Esophagus muscularis mucosa (tissue), 4 donors: ENCODE results near the gene ACSM3. TPM values are rescaled to one million over a fixed set of nuclear protein-coding genes. Genes with fewer than 3 reads are reported as not detected.

Source experiments
- DNase-seq: peaks from one replicate; pipeline ENCODE4 v3.0.0-alpha.2; 2017; ENCODE audit errors: extremely low spot score
- H3K27ac ChIP-seq, 4 donors: fragments of 200-600 bp; sonication (generic); replicated peaks in 1 of 4; 1 replicate in 3 of 4; 2 replicates in 1 of 4; pipeline ENCODE4 v1.5.1; 2016 to 2019; ENCODE audit warnings: mild to moderate bottlenecking in 1 of 4
- H3K27me3 ChIP-seq, 4 donors: fragments of 200-600 bp; sonication (generic); one replicate each; pipeline versions ENCODE4 v1.5.1 to v1.6.0; 2016 to 2019
- H3K36me3 ChIP-seq, 4 donors: fragments of 200-600 bp; sonication (generic); one replicate each; pipeline ENCODE4 v1.5.1; 2016 to 2019
- H3K4me1 ChIP-seq, 4 donors: fragments of 200-600 bp; sonication (generic); one replicate each; pipeline ENCODE4 v1.5.1; 2016 to 2019
- H3K4me3 ChIP-seq, 4 donors: fragments of 200-600 bp; sonication (generic); 1 replicate in 2 of 4; 2 replicates in 2 of 4; pipeline ENCODE4 v1.5.1; 2016 to 2019; ENCODE audit warnings: mild to moderate bottlenecking in 4 of 4, moderate library complexity in 1 of 4
- H3K9me3 ChIP-seq, 4 donors: fragments of 200-600 bp; sonication (generic); 1 replicate in 3 of 4; 2 replicates in 1 of 4; pipeline ENCODE4 v1.5.1; 2016 to 2019
- CTCF ChIP-seq, 3 experiments: fragments of 200-600 bp in 2 of 3; fragments of 450-650 bp in 1 of 3; sonication (generic) in 2 of 3; IDR thresholded peaks; one replicate each; pipeline ENCODE4 v1.5.1; 2017 to 2019; ENCODE audit warnings: antibody characterized with exemption in 3 of 3, mild to moderate bottlenecking in 2 of 3, moderate library complexity in 1 of 3
- EP300 ChIP-seq: sonication (generic); formaldehyde crosslinking; IDR thresholded peaks from one replicate; pipeline ENCODE4 v1.6.1; 2017; ENCODE audit warnings: antibody characterized with exemption
- POLR2A ChIP-seq: fragments of 450-650 bp; IDR thresholded peaks from one replicate; pipeline ENCODE4 v1.6.1; 2017; ENCODE audit warnings: antibody characterized with exemption, moderate library complexity, mild to moderate bottlenecking, low read depth
- POLR2AphosphoS5 ChIP-seq, 2 donors: sonication (generic); formaldehyde crosslinking; IDR thresholded peaks; one replicate each; pipeline ENCODE4 v1.6.1; 2017; ENCODE audit warnings: antibody characterized with exemption in 2 of 2
- WGBS: methylation state at CpG from one replicate; pipeline ENCODE4 v1.1.5; 2018; 5-methylcytosine and 5-hydroxymethylcytosine counted together
- intact Hi-C: fragments of 100-400 bp; cut with DNase I; formaldehyde crosslinking; loops from one replicate; pipeline ENCODE4 v1.15.1; 2023
- total RNA-seq, 4 donors: library from RNA; depleted of rRNA; stranded (reverse); fragments of >200 nt; gene quantifications; one replicate each; pipeline versions ENCODE4 v1.1.0 to v1.2.1, GENCODE V29; 2016

ACSM3 gene
- total RNA-seq, 4 donors from 2014 or later, result 4.3 to 11.0 (median 5.9) TPM

DNA sequence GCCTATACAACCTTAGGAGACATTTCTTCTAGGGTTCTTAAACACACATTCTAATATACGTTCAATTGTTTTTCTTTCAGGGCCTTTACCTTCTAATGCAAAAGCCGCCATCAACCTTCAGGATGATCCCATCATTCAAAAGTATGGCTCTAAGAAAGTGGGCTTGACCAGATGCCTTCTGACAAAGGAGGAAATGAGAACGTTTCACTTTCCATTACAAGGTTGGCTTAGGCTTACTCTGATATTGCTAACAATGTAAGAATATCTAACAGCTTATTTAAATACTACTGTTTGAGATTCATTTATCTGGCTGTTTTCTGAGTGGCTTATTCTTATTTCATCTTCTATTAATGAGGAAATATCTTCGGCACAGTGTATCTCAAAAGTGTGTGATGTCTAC is 57.9 kb downstream of the ACSM3 start:
- no peaks in the 10 kb centered on the region for H3K4me1 ChIP-seq
- H3K27ac ChIP-seq, result no peak overlapping the region
- peaks cover 0 to 22% (median 0%) of the 10 kb centered on the region in 4 donors for H3K36me3 ChIP-seq
- WGBS, result 88% methylated on average over 4 of the region's 4 CpGs
- no peaks in the 10 kb centered on the region for H3K9me3 ChIP-seq
- intact Hi-C loops, result no loop called here
- TF ChIP-seq POLR2A, result no peak
- TF ChIP-seq CTCF (IDR thresholded peaks at IDR 0.05), result no peak
- TF ChIP-seq POLR2AphosphoS5 (IDR thresholded peaks at IDR 0.05), result no peak
- TF ChIP-seq EP300, result no peak
- H3K4me3 ChIP-seq, result no peak overlapping the region
- DNase-seq, result no peak
- no peaks in the 10 kb centered on the region for H3K27me3 ChIP-seq

GRCh38 chr16:20822521-20823325 is 58.9 kb downstream of the ACSM3 start:
- intact Hi-C loops, result no loop called here
- TF ChIP-seq CTCF (IDR thresholded peaks at IDR 0.05) (no peak), POLR2AphosphoS5 (IDR thresholded peaks at IDR 0.05) (no peak), POLR2A (no peak), EP300 (no peak)
- no peaks in the 10 kb centered on the region for H3K4me1 ChIP-seq
- no peaks in the 10 kb centered on the region for H3K9me3 ChIP-seq
- no peak for DNase-seq
- H3K4me3 ChIP-seq, result no peak overlapping the region
- no peaks in the 10 kb centered on the region for H3K27me3 ChIP-seq
- H3K36me3 ChIP-seq, result peaks cover 0 to 30% (median 3%) of the 10 kb centered on the region in 4 donors
- WGBS, result 83% methylated on average over 3 of the region's 3 CpGs
- no peak overlapping the region for H3K27ac ChIP-seq

- intact Hi-C loops, result no loop called here
- H3K36me3 ChIP-seq, result peaks cover 0 to 35% (median 3%) of the 10 kb centered on the region in 4 donors
- H3K4me1 ChIP-seq, result no peaks in the 10 kb centered on the region
- no peak for DNase-seq
- H3K27me3 ChIP-seq, result no peaks in the 10 kb centered on the region
- no peak overlapping the region for H3K27ac ChIP-seq
- no peaks in the 10 kb centered on the region for H3K9me3 ChIP-seq
- H3K4me3 ChIP-seq, result no peak overlapping the region
- 76% methylated on average over 3 of the region's 3 CpGs for WGBS
- TF ChIP-seq POLR2A (no peak), POLR2AphosphoS5 (IDR thresholded peaks at IDR 0.05) (no peak), CTCF (IDR thresholded peaks at IDR 0.05) (no peak), EP300 (no peak)
Measured at GRCh38 chr16:20826039-20826566, 62.3 kb downstream of the ACSM3 start.

- WGBS, result 100% methylated on average over 1 of the region's 1 CpG
- Histone ChIP-seq H3K27ac (no peak overlapping the region), H3K36me3 (peaks cover 0 to 23% (median 5%) of the 10 kb centered on the region in 4 donors), H3K9me3 (no peaks in the 10 kb centered on the region), H3K4me1 (no peaks in the 10 kb centered on the region), H3K4me3 (no peak overlapping the region), H3K27me3 (no peaks in the 10 kb centered on the region)
- TF ChIP-seq EP300 (no peak), CTCF (IDR thresholded peaks at IDR 0.05) (no peak), POLR2A (no peak), POLR2AphosphoS5 (IDR thresholded peaks at IDR 0.05) (no peak)
- DNase-seq, result no peak
- intact Hi-C loops, result no loop called here
Measured at GRCh38 chr16:20829536-20829935, 65.7 kb downstream of the ACSM3 start.
